Measurements from ENCODE around the gene TGFA.

DNA sequence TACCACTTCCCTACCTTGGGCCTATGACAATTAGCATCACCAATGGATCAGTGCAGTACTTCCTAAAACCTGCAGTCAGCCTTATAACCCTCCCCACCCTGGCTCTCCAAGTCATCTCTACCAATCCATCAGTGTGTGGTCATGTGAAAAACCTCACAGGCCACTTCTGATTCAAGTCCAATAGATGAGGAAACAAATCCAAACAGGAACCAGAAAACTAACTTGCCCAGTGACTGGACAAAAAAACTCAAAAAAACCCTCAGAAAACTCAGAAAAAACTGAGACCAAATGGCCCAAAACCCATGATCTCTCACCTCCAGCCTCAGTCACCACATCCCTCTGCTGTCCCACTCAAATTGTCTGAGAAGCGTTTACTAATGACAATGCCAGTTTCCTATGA lies 43.3 kb downstream of the TGFA start:
- TF ChIP-seq EP300 (IDR thresholded peaks at IDR 0.05; ENCODE audit: borderline replicate concordance) (no peak), MAX (IDR thresholded peaks at IDR 0.05) (no peak)
